Right kidney (tissue), 9 donors: ENCODE results near the gene MYBBP1A.
A peak's percentile ranks its signal among the peaks of the same experiment; 100 is the strongest.
"Not testable (repeated sequence)": the region's sequence is repeated elsewhere in the genome, so short reads cannot be mapped to it uniquely, and the experiment has no call there.

Experiments used
- DNase-seq: peaks from one replicate; pipeline ENCODE4 v3.0.0-alpha.2; 2016
- long read RNA-seq, 8 donors: transcript quantifications; one replicate each; lab custom pipeline, GENCODE V29; 2026

The MYBBP1A gene, protein sequence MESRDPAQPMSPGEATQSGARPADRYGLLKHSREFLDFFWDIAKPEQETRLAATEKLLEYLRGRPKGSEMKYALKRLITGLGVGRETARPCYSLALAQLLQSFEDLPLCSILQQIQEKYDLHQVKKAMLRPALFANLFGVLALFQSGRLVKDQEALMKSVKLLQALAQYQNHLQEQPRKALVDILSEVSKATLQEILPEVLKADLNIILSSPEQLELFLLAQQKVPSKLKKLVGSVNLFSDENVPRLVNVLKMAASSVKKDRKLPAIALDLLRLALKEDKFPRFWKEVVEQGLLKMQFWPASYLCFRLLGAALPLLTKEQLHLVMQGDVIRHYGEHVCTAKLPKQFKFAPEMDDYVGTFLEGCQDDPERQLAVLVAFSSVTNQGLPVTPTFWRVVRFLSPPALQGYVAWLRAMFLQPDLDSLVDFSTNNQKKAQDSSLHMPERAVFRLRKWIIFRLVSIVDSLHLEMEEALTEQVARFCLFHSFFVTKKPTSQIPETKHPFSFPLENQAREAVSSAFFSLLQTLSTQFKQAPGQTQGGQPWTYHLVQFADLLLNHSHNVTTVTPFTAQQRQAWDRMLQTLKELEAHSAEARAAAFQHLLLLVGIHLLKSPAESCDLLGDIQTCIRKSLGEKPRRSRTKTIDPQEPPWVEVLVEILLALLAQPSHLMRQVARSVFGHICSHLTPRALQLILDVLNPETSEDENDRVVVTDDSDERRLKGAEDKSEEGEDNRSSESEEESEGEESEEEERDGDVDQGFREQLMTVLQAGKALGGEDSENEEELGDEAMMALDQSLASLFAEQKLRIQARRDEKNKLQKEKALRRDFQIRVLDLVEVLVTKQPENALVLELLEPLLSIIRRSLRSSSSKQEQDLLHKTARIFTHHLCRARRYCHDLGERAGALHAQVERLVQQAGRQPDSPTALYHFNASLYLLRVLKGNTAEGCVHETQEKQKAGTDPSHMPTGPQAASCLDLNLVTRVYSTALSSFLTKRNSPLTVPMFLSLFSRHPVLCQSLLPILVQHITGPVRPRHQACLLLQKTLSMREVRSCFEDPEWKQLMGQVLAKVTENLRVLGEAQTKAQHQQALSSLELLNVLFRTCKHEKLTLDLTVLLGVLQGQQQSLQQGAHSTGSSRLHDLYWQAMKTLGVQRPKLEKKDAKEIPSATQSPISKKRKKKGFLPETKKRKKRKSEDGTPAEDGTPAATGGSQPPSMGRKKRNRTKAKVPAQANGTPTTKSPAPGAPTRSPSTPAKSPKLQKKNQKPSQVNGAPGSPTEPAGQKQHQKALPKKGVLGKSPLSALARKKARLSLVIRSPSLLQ (N-terminal part only)
- long read RNA-seq, donor 1, full-length matches to known transcripts = 3 of 83 reads
- long read RNA-seq, donor 1, partial matches to known transcripts = 80 of 83 reads
- long read RNA-seq, donor 1, other reads (novel, unspliced or antisense) = 0 of 83 reads
- long read RNA-seq, donor 2, full-length matches to known transcripts = 2 of 2 reads
- long read RNA-seq, donor 2, partial matches to known transcripts = 0 of 2 reads
- long read RNA-seq, donor 2, other reads (novel, unspliced or antisense) = 0 of 2 reads
- long read RNA-seq, donor 3, partial matches to known transcripts = 0 of 4 reads
- long read RNA-seq, donor 3, other reads (novel, unspliced or antisense) = 0 of 4 reads
- long read RNA-seq, donor 4, partial matches to known transcripts = 0 of 1 reads
- long read RNA-seq, donor 4, other reads (novel, unspliced or antisense) = 0 of 1 reads
- long read RNA-seq, donor 5, full-length matches to known transcripts = 5 of 5 reads
- long read RNA-seq, donor 5, partial matches to known transcripts = 0 of 5 reads
- long read RNA-seq, donor 5, other reads (novel, unspliced or antisense) = 0 of 5 reads
- long read RNA-seq, donor 6, full-length matches to known transcripts = 7 of 84 reads
- long read RNA-seq, donor 6, partial matches to known transcripts = 77 of 84 reads
- long read RNA-seq, donor 6, other reads (novel, unspliced or antisense) = 0 of 84 reads
- long read RNA-seq, donor 7 = 0 reads
- long read RNA-seq, donor 8, full-length matches to known transcripts = 2 of 2 reads
- long read RNA-seq, donor 8, partial matches to known transcripts = 0 of 2 reads
- long read RNA-seq, donor 8, other reads (novel, unspliced or antisense) = 0 of 2 reads

DNA sequence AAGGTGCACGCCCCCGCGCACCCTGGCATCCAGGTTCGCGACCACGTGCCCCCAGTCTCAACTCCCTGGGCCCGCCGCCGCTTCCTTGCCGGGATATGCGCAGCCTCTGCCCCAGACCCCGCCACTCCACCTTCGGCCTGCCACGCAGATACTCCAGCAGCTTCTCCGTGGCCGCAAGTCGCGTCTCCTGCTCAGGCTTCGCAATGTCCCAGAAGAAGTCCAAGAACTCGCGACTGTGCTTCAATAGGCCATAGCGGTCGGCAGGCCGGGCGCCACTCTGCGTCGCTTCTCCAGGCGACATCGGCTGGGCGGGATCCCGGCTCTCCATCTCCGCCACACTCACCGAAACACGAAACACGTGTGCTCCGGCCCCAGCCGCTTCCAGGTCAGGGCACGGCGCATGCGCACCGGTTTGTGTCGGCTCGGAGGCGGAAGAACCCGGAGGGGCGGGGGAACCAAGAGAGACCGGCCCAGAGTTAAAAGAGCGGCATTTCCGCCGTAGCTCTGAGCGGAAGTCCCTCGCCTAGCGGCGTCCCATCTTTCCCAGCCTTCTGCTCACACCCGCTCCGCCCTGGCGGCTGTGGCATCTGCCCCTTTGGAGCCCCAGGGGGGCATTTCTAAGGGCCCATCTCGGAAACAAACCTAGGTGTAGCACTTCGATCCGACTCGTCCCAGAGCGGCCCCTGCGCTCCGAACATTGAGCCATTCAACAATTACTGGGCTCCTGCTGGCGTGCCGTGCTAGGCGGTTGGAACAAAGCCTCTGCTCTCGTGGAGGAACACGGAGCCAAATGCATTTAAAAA is at the start of gene MYBBP1A:
MYBBP1A (minus strand) TSS at position 388 of the 803 bp plus-strand sequence; CDS start at position 328, 60 bp downstream.
- DNase-seq = peak; percentile 89

DNA sequence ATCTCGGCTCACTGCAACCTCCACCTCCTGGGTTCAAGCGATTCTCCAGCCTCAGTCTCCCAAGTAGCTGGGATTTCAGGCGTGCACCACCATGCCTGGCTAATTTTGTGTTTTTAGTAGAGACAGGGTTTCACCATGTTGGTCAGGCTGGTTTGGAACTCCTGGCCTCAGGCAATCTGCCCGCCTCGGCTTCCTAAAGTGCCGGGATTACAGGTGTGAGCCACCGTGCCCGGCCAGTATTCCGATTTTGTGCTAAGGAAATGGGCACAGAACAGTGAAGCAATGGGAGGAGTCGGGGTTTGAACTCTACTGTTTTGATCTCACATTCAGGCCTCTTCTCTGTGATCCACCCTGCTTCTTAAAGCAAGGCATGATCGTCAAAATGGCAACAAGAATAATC is 49.6 kb upstream of the MYBBP1A start:
- not testable (repeated sequence) for DNase-seq

DNA sequence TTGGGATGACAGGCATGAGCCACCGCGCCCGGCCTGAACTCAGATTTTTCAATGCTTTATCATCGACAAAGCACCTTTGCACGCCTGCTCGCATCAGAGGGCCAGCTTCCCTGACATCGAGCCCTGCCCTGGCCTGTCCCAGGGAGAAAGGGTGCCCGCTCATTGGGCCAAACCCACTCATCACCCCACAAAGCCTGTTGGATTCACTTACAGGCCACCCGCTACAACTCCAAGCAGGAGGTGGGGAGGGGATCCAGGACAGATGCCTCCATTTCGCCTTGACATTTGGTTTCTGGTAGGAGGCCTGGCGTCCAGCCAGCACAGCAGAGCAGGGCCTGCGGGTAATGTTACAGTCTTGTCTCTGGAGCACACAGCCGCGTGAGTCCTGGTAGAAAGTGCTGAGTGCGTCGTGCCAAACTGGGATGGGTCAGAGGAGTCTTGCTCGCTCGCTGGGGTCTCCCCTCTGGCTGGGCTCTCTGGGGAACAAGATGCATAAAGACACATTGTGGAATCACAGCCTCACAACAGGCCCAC is 49.0 kb upstream of the MYBBP1A start:
- peak; percentile 58 for DNase-seq

DNA sequence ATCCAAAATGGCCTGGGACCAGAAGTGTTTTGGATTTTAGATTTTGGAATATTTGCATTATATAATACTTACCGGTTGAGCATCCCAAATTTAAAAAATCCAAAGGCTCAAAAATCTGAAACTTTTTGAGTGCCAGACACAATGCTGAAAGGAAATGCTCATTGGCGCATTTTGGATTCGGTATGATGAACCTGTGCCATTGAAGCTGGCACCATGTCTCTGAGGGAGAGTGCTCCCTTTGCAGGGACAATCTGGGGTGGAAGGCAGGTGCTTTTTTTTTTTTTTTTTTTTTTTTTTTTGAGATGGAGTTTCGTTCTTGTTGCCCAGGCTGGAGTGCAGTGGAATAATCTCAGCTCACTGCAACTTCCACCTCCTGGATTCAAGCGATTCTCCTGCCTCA is 46.9 kb upstream of the MYBBP1A start:
- no peak for DNase-seq

DNA sequence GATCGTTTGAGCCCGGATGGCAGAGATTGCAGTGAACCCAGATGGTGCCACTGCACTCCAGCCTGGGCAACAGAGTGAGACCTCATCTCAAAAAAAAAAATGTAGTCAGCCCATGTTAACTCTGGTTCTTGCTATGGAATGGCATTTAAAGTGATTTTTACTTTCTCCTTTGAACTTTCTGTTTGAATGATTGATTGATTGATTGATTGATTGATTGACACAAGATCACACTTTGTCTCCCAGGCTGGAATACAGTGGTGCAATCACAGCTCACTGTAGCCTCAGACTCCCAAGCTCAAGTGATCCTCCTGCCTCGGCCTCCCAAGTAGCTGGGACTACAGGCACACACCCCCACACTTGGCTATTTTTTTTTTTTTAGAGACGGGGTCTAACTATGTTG is 46.1 kb upstream of the MYBBP1A start:
- DNase-seq = no peak

DNA sequence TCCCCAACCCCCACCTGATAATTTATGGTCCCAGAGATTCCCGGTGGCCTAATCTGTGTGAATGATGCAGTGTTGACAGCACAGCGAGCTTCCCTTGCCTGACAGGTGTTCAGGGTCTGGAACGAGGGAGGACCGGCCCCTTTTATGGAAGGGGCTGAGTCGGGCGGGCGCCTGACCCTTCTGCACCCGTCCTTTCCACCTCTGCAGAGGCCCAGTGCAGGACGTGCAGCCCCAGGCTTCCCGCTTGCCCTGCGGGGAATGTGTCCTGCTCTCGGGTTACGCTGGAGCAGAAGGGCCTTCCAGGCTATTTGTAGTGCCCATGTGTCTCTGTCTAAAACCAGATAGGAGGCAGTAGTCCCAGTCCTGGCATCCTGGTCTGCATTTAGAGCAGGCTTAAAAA is 45.4 kb upstream of the MYBBP1A start:
- DNase-seq = no peak

DNA sequence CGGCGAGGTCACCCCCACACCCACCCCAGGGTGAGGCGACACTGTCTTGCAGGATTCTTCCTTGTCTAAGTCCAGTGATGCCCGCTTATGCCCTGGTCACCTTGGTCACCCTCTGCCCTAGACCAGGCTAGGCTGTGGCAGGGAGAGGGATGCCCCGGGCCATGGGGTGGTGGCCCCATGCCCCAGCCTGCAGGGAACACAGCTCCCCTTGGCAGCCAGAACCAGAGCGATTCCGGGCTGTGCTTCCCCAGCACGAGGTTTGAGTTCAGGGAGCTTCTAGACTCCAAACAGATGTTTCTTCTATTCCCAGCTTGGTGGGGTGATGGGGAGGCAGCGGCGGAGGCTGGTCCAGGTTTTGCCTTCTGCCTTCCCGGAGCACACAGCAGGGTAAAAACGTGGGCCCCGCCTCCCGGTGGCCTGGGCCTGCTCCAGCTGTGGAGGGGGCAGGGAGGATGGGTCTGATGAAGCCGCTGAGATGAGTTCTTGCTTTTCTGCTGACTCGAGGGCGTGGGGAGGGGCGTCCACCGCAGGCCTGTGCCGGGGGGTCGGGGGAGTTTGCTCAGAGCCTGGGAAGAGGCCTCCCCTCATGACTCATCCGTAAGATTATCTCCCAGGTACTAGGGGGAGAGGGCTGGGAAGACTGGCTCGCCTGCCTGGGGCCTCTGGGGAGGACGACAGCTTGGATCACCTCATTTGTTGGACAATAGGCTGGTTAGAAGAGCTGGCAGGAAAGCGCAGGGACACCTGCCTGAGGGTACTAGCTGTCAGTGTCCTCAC is 44.5 kb upstream of the MYBBP1A start:
- DNase-seq = no peak

DNA sequence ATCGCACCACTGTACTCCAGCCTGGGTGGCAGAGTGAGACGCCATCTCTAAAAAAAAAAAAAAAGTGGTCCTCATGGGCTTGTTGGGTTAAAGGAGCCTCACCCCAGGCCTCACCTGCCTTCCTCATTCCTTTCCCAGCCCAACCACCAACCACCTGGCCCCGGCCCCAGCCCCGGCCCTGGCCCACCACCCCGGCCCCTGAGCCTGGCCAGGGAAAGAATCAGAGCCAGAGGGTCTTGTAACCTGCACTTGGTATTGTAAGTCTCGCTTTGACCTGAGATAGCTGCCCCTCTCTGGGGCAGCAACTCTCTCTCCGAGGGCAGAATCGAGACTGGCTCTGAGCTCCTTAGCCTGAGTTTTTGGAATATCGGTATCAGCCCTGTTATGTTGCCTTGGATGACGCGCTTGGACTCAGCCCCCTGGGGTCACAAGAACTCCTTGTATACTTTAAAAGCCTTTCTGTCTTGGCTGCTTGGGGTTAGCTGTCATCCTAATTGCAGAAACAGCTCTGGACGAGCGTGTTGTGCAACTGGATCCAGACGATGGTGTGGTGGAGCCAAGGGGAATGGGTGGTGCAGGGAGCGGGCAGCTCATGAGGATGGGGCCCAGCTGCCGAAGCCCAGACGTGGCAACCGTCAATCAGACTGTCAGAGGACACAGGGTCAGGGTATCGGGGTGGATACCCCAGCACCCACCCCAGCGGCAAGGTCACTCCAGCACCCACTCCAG is 43.8 kb upstream of the MYBBP1A start:
- no peak for DNase-seq

DNA sequence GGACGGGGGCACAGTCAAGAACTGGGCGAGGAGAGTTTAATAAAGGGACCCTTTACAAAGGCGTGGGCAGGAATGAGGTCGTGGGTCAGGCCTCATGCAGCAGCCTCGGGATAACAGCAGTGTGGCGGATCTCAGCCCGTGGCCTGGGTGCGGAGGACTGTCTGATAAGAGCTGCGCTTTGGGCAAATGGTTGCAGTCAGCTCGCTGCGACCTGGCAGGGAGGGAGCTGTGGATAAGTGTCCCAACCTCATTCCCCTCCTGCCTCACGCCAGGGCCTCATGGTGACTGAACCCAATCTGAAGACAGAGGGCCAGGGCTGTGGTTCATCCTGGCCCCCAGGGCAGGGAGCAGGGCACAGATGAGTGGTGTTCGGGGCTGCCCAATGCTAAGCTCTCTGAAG is 42.8 kb upstream of the MYBBP1A start:
- no peak for DNase-seq

DNA sequence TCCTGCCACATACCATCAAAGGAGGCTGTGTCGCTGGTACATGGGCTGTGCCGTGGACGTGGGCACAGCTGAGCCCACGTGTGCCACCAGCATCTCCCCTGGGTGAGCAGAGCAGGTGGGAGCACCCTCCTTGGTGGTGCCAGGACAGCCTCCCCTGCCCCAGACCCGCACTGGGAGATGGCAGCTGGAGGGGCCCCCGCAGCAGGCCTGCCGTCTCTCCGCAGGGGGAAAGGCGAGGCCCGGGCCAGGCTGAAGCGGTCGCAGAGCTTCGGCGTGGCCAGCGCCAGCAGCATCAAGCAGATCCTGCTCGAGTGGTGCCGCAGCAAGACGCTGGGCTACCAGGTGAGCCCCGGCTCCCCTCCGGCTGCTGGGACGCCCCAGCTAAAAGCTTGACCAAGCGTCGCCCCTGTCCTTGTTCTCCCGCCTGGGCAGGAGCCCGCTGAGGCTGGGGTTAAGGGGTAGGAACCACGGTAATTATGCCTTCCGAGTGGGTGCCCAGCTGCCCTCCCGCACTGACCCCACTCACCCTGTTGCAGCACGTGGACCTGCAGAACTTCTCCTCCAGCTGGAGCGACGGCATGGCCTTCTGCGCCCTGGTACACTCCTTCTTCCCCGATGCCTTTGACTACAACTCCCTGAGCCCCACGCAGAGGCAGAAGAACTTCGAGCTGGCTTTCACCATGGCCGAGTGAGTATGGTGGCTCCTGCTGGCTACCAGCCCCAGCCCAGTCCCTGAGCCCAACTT is 41.6 kb upstream of the MYBBP1A start:
- no peak for DNase-seq

DNA sequence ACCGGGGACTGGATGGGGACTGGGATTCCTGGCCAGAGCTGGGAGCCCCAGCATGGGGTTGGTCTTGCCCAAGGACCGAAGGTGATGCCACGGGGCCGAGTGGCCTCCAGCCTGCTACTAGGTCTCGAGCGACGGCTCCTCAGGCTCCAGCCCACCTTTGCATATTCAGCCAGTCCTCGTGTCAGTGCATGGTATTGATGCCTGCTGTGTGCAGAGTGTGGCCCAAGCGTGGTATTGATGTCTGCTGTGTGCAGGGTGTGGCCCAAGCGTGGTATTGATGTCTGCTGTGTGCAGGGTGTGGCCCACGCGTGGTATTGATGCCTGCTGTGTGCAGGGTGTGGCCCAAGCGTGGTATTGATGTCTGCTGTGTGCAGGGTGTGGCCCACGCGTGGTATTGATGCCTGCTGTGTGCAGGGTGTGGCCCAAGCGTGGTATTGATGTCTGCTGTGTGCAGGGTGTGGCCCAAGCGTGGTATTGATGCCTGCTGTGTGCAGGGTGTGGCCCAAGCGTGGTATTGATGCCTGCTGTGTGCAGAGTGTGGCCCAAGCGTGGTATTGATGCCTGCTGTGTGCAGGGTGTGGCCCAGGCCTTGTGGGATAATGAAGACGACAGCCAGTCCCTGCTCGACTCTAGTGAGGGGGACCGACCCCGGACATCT is 40.6 kb upstream of the MYBBP1A start:
- not testable (repeated sequence) for DNase-seq

DNA sequence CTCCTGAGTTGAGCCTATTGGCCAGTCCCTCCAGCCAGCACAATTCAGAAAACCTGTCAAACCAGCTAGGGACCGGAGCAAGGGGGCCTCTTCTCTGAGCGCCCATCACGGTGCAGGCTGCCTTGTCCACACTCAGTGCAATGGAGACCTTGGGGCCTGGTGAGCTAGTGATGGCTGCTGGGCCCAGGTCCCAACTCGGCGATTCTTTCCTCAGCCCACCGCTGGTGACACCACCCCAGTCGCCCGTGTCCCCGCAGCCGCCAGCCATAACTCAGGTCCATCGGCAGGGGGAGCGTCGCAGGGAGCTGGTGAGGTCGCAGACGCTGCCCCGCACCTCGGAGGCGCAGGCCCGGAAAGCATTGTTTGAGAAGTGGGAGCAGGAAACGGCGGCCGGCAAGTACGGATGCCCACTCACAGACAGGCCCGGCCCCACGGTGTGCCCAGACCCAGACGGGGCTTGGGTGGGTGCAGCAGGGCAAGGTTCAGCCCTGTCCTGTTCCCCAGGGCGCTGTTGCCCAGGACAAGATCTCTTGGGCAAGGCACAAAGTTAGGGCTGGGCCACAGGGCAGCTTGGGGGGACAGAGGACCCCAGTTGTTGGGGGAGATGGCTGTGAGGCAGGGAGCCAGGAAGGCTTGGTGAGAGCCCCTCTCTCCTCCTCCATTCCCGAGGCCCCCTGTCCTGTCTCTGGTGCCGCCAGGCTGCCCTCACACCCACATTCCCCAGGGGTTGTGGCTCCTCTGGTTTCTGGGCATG is 39.9 kb upstream of the MYBBP1A start:
- no peak for DNase-seq

DNA sequence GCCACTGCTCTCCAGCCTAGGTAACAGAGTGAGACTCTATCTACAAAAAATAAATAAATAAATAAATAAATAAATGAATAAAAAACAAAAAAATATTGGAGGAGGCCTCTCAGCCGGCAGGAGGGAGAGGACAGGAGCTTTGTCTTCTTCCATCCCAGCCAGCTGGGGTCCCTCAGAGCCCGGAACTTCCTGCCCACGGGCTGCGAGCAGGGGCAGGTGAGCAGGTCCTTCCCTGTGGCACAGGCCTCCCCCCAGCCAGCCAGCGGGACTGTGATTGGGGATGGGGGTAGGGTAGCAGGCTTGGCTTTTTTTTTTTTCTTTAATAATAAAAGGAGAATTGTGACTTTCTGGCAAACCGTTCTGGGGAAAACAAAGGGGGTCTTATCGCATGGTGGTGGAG is 39.2 kb upstream of the MYBBP1A start:
- DNase-seq = no peak

DNA sequence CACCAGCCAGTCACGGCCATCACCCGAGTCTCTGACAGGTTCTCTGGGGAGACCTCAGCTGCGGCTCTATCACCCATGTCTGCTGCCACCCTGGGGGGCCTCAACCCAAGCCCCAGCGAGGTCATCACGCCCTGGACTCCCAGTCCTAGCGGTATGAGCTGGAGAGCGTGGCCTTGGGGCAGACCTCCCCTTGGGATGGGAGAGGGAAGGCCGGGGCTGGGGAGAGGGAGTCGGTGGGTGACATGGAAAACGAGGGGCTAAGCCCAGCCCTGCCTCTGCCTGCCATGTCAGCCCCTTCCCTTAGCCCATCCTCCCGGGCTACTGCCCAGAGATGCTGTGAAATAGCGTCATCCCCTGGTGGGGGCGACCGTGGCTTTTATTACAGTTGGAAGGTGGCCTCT is 37.8 kb upstream of the MYBBP1A start:
- no peak for DNase-seq

DNA sequence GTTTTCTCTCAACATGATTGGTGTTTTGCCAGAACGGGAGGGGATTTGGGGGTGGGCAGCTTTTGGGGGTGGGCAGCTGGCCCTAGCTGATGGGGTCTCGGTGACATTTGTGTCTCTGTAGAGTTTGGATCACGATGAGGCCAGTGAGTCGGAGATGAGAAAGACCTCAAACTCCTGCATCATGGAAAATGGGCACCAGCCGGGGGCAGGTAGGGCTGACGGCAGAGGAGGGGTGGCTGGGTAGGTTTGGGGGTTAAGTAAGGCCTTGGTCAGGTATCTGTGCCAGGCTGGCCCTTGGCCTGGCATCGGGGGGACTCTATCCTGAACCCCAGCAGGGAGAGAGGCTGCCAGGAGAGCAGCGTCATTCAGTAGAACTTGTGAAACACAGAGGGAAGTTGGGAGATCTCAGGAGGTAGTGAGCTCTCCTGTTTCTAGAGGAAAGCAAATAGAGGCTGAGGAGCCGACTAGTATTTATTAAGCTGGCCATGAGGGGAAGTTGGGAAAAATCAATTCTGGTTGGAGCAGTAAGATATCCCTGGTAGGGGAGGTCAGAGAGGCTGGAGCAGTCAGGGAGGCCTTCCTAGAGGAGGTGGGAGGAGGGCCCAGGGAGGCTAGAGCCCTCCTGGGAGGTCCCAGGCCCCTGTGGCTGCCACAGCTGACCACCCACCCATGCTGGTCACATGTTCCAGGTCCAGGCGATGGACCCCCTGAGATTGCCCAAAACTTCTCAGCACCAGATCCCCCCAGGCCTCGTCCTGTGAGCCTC is 37.2 kb upstream of the MYBBP1A start:
- no peak for DNase-seq
